Measurements from ENCODE around the gene SLC19A1. TPM values are rescaled to one million over a fixed set of nuclear protein-coding genes. Genes with fewer than 3 reads are reported as not detected.

Gene SLC19A1
- total RNA-seq, 1 experiment from 2014 or later, result 4.3 TPM

DNA sequence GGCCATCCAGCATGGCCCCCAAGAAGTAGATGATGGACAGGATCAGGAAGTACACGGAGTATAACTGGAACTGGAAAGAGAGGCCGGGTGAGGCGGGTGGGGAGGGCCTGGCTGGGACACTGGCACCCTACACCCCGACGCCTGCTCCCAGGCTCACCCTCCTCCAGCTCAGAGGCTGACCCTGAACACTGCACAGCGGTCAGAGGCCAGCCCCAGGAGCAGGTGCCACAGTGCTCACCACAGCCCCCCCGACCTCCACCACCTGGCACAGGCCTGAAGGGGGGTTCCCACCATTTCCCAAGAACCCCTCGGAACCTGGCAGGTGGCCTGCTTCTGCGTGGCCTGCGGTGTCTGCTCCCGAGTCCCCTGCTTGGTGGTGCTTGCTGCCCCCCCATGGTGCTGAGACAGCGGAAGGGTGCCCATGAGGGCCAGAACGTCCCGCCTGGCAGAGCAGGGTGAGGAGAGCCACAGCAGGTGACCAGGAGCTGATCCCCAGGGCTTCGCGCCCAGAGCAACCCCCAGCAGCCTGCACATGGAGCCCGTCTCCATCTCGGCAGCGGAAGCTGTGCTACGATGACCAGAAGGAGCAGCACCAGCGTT, 26.1 kb downstream of the SLC19A1 start:
- Histone ChIP-seq H3K4me3 (ENCODE audit: low read length) (no peak overlapping the region), H3K36me3 (ENCODE audit: insufficient read depth, low read length) (peaks cover 21% of the 10 kb centered on the region), H2AFZ (ENCODE audit: low read length) (no peak overlapping the region), H3K9me3 (ENCODE audit: low read length) (peaks cover 16% of the 10 kb centered on the region), H3K27ac (ENCODE audit: low read length) (no peak overlapping the region), H3K4me1 (ENCODE audit: low read length) (no peaks in the 10 kb centered on the region), H3K9ac (ENCODE audit: low read length) (no peak overlapping the region), H3K79me2 (ENCODE audit: low read length) (peaks cover 12% of the 10 kb centered on the region), H3K4me2 (ENCODE audit: low read depth, low read length, poor library complexity, severe bottlenecking) (no peak overlapping the region), H3K27me3 (ENCODE audit: low read length) (no peaks in the 10 kb centered on the region), H3K9me2 (replicated peaks; ENCODE audit: insufficient read depth, low read length) (no peaks in the 10 kb centered on the region), H4K20me1 (ENCODE audit: insufficient read depth, low read depth, low read length) (no peaks in the 10 kb centered on the region)
- no peak for DNase-seq

DNA sequence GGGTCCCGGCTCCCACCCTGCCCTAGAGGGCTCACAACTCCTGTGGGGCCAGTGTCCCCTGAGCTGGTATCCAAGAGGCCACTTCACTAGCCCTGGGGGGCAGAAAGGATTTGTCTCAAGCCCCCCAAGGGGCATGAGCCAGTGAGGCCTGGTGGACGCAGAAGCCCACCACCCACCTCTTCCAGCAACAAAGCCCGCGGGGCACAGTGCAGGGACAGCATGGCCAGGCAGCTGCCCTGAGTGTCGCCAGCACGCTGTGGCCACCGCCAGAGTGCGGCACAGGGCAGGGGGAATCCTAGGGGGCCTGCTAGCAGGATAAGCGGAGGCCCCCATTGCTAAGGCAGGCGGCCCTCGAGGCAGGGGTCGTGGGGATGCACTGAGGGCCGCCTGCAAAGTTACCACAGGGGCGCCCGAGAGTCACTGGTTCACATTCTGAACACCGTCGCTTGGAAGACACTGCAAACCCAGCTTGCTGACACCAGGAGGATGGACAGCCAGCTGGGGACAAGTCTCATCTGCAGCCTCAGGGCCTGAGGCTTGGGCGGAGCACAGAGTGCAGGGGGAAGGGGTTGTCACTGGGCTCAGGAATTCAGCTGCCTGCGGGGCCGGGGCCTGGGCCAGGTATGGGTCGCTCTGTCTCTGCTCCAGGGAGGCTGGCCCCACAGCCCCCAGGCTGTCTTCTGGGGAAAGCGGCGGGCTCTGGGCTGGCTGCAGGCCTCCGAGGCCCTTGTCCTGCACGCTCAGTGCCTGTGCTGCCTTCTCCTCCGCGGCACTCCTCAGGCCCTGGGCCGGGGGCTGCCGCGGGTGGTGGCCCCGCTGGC, 26.8 kb downstream of the SLC19A1 start:
- Histone ChIP-seq H3K9ac (ENCODE audit: low read length) (no peak overlapping the region), H3K9me3 (ENCODE audit: low read length) (peaks cover 15% of the 10 kb centered on the region), H2AFZ (ENCODE audit: low read length) (no peak overlapping the region), H3K36me3 (ENCODE audit: insufficient read depth, low read length) (peaks cover 16% of the 10 kb centered on the region), H3K4me1 (ENCODE audit: low read length) (no peaks in the 10 kb centered on the region), H3K27ac (ENCODE audit: low read length) (no peak overlapping the region), H4K20me1 (ENCODE audit: insufficient read depth, low read depth, low read length) (no peaks in the 10 kb centered on the region), H3K79me2 (ENCODE audit: low read length) (peaks cover 12% of the 10 kb centered on the region), H3K4me3 (ENCODE audit: low read length) (no peak overlapping the region), H3K4me2 (ENCODE audit: low read depth, low read length, poor library complexity, severe bottlenecking) (no peak overlapping the region), H3K27me3 (ENCODE audit: low read length) (no peaks in the 10 kb centered on the region), H3K9me2 (replicated peaks; ENCODE audit: insufficient read depth, low read length) (no peaks in the 10 kb centered on the region)
- DNase-seq, result no peak

GRCh38 chr21:45514311-45515021, 27.8 kb downstream of the SLC19A1 start:
- Histone ChIP-seq H3K36me3 (ENCODE audit: insufficient read depth, low read length) (peaks cover 7% of the 10 kb centered on the region), H3K4me3 (ENCODE audit: low read length) (no peak overlapping the region), H3K27ac (ENCODE audit: low read length) (no peak overlapping the region), H4K20me1 (ENCODE audit: insufficient read depth, low read depth, low read length) (no peaks in the 10 kb centered on the region), H2AFZ (ENCODE audit: low read length) (no peak overlapping the region), H3K27me3 (ENCODE audit: low read length) (no peaks in the 10 kb centered on the region), H3K9me2 (replicated peaks; ENCODE audit: insufficient read depth, low read length) (no peaks in the 10 kb centered on the region), H3K79me2 (ENCODE audit: low read length) (peaks cover 4% of the 10 kb centered on the region; the same call in 1 of the 2 replicates), H3K4me2 (ENCODE audit: low read depth, low read length, poor library complexity, severe bottlenecking) (no peak overlapping the region), H3K9ac (ENCODE audit: low read length) (no peak overlapping the region), H3K4me1 (ENCODE audit: low read length) (no peaks in the 10 kb centered on the region), H3K9me3 (ENCODE audit: low read length) (peaks cover 9% of the 10 kb centered on the region; the same call in 1 of the 2 replicates)
- no peak for DNase-seq

GRCh38 chr21:45513741-45514310, 28.4 kb downstream of the SLC19A1 start:
- H3K4me3 ChIP-seq (ENCODE audit: low read length), result no peak overlapping the region
- H3K79me2 ChIP-seq (ENCODE audit: low read length), result peaks cover 4% of the 10 kb centered on the region; the same call in 1 of the 2 replicates
- no peaks in the 10 kb centered on the region for H3K4me1 ChIP-seq (ENCODE audit: low read length)
- H3K4me2 ChIP-seq (ENCODE audit: low read depth, low read length, poor library complexity, severe bottlenecking), result no peak overlapping the region
- peaks cover 3% of the 10 kb centered on the region; the same call in 1 of the 2 replicates for H3K9me3 ChIP-seq (ENCODE audit: low read length)
- H3K36me3 ChIP-seq (ENCODE audit: insufficient read depth, low read length), result peaks cover 2% of the 10 kb centered on the region
- no peaks in the 10 kb centered on the region for H3K9me2 ChIP-seq (replicated peaks; ENCODE audit: insufficient read depth, low read length)
- no peak overlapping the region for H2AFZ ChIP-seq (ENCODE audit: low read length)
- no peak overlapping the region for H3K27ac ChIP-seq (ENCODE audit: low read length)
- H3K27me3 ChIP-seq (ENCODE audit: low read length), result no peaks in the 10 kb centered on the region
- no peak for DNase-seq
- H4K20me1 ChIP-seq (ENCODE audit: insufficient read depth, low read depth, low read length), result no peaks in the 10 kb centered on the region
- no peak overlapping the region for H3K9ac ChIP-seq (ENCODE audit: low read length)

DNA sequence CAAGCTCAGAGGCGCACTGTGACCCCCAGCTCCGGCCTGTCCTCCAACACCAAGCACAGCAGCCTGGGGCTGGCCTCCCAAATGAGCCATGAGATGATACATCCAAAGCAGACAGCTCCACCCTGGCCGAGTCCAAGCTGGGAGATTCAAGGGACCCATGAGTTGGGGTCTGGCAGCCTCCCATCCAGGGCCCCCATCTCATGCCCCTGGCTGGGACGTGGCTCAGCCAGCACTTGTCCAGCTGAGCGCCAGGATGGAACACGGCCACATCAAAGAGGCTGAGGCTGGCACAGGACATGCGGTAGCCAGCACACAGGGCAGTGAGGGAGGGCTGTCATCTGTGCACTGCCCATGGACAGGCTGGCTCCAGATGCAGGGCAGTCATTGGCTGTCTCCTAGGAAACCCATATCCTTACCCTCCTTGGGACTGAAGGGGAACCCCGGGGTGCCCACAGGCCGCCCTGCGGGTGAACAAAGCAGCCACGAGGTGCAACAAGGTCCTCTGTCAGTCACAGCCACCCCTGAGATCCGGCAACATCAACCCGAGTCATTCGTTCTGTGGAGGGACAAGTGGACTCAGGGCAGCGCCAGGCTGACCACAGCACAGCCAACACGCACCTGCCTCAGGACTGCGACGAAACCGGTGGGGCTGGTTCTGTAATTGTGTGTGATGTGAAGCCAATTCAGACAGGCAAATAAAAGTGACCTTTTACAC, 29.1 kb downstream of the SLC19A1 start:
- Histone ChIP-seq H3K9me3 (ENCODE audit: low read length) (no peaks in the 10 kb centered on the region), H3K27me3 (ENCODE audit: low read length) (no peaks in the 10 kb centered on the region), H3K9me2 (replicated peaks; ENCODE audit: insufficient read depth, low read length) (no peaks in the 10 kb centered on the region), H3K4me2 (ENCODE audit: low read depth, low read length, poor library complexity, severe bottlenecking) (no peak overlapping the region), H3K9ac (ENCODE audit: low read length) (no peak overlapping the region), H3K27ac (ENCODE audit: low read length) (no peak overlapping the region), H3K4me1 (ENCODE audit: low read length) (no peaks in the 10 kb centered on the region), H3K79me2 (ENCODE audit: low read length) (no peaks in the 10 kb centered on the region), H3K4me3 (ENCODE audit: low read length) (no peak overlapping the region), H4K20me1 (ENCODE audit: insufficient read depth, low read depth, low read length) (no peaks in the 10 kb centered on the region), H3K36me3 (ENCODE audit: insufficient read depth, low read length) (no peaks in the 10 kb centered on the region; the same call in 1 of the 2 replicates), H2AFZ (ENCODE audit: low read length) (no peak overlapping the region)
- DNase-seq, result no peak

DNA sequence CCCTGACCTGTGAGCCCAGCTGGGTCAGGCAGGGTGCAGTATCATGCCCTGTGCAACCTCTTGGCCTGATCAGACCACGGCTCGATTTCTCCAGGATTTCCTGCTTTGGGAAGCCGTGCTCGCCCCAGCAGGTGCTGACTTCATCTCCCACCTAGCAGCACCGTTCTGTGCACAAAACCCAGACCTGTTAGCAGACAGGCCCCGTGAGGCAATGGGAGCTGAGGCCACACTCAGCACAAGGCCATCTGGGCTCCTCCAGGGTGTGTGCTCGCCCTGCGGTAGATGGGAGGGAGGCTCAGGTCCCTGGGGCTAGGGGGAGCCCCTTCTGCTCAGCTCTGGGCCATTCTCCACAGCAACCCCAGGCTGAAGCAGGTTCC, 29.6 kb downstream of the SLC19A1 start:
- no peaks in the 10 kb centered on the region for H3K9me3 ChIP-seq (ENCODE audit: low read length)
- no peaks in the 10 kb centered on the region for H3K4me1 ChIP-seq (ENCODE audit: low read length)
- H3K4me3 ChIP-seq (ENCODE audit: low read length), result no peak overlapping the region
- no peak overlapping the region for H3K4me2 ChIP-seq (ENCODE audit: low read depth, low read length, poor library complexity, severe bottlenecking)
- H4K20me1 ChIP-seq (ENCODE audit: insufficient read depth, low read depth, low read length), result no peaks in the 10 kb centered on the region
- H3K27me3 ChIP-seq (ENCODE audit: low read length), result no peaks in the 10 kb centered on the region
- no peak overlapping the region for H3K9ac ChIP-seq (ENCODE audit: low read length)
- no peaks in the 10 kb centered on the region for H3K9me2 ChIP-seq (replicated peaks; ENCODE audit: insufficient read depth, low read length)
- no peaks in the 10 kb centered on the region for H3K79me2 ChIP-seq (ENCODE audit: low read length)
- no peaks in the 10 kb centered on the region for H3K36me3 ChIP-seq (ENCODE audit: insufficient read depth, low read length)
- H2AFZ ChIP-seq (ENCODE audit: low read length), result no peak overlapping the region
- no peak for DNase-seq
- H3K27ac ChIP-seq (ENCODE audit: low read length), result no peak overlapping the region

DNA sequence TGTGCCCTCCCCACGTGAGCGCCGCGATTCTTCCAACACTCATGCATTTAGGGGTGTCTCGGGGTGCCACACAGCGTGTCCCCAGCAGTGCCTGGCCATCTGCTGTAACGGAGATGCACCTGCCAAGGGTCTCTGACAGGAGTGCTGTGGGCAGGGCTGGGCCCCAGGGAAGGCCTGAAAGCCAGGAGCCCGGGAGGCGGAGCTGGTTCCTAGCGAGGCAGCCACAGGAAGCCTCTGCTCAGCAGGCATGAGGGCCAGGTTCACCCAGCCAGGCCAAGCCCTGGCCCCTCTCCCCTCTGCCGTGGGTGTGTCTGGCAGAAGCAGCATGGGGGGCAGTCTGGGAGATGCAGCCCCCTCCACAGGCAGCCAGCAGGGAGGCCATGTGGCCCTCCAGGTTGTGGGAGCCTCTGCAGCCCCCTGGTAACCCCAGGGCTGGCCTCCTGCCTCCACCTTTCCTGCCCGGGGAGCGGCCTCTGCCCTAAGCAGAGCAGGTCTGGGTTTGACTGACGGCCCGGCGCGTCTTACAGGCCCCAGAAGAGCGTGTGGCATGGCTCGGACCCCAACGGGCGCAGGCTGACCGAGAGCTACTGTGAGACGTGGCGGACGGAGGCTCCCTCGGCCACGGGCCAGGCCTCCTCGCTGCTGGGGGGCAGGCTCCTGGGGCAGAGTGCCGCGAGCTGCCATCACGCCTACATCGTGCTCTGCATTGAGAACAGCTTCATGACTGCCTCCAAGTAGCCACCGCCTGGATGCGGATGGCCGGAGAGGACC, 30.4 kb downstream of the SLC19A1 start:
- H3K27ac ChIP-seq (ENCODE audit: low read length), result no peak overlapping the region
- H3K9me2 ChIP-seq (replicated peaks; ENCODE audit: insufficient read depth, low read length), result no peaks in the 10 kb centered on the region
- no peaks in the 10 kb centered on the region for H3K9me3 ChIP-seq (ENCODE audit: low read length)
- no peak overlapping the region for H2AFZ ChIP-seq (ENCODE audit: low read length)
- no peak overlapping the region for H3K9ac ChIP-seq (ENCODE audit: low read length)
- H3K4me2 ChIP-seq (ENCODE audit: low read depth, low read length, poor library complexity, severe bottlenecking), result no peak overlapping the region
- H3K36me3 ChIP-seq (ENCODE audit: insufficient read depth, low read length), result no peaks in the 10 kb centered on the region
- H3K79me2 ChIP-seq (ENCODE audit: low read length), result no peaks in the 10 kb centered on the region
- DNase-seq, result no peak
- H4K20me1 ChIP-seq (ENCODE audit: insufficient read depth, low read depth, low read length), result no peaks in the 10 kb centered on the region
- H3K4me3 ChIP-seq (ENCODE audit: low read length), result no peak overlapping the region
- H3K4me1 ChIP-seq (ENCODE audit: low read length), result no peaks in the 10 kb centered on the region
- H3K27me3 ChIP-seq (ENCODE audit: low read length), result no peaks in the 10 kb centered on the region

All from Karpas-422 (cell line).